ENCODE measurements around the gene ASF1A. TPM values are rescaled to one million over a fixed set of nuclear protein-coding genes. Genes with fewer than 3 reads are reported as not detected.

ASF1A gene
- total RNA-seq, 1 experiment from 2014 or later = 17.2 TPM

- Mint-ChIP-seq H3K27ac (ENCODE audit: unreplicated experiment) (no peak overlapping the region), H3K4me3 (ENCODE audit: low read depth, unreplicated experiment) (no peak overlapping the region), H3K9me3 (ENCODE audit: low read depth, unreplicated experiment) (no peaks in the 10 kb centered on the region), H3K4me1 (ENCODE audit: low read depth, unreplicated experiment) (peaks cover 4% of the 10 kb centered on the region), H3K27me3 (ENCODE audit: unreplicated experiment) (no peaks in the 10 kb centered on the region), H3K36me3 (ENCODE audit: insufficient read depth, unreplicated experiment) (peaks cover 5% of the 10 kb centered on the region)
- intact Hi-C loops (cut with micrococcal nuclease; ENCODE audit: unreplicated experiment) = no loop called here
- CTCF ChIA-PET = no interaction called here
- BruUV-seq (replicated peaks) = no TSS peak
- TF ChIP-seq, protein P1, sequence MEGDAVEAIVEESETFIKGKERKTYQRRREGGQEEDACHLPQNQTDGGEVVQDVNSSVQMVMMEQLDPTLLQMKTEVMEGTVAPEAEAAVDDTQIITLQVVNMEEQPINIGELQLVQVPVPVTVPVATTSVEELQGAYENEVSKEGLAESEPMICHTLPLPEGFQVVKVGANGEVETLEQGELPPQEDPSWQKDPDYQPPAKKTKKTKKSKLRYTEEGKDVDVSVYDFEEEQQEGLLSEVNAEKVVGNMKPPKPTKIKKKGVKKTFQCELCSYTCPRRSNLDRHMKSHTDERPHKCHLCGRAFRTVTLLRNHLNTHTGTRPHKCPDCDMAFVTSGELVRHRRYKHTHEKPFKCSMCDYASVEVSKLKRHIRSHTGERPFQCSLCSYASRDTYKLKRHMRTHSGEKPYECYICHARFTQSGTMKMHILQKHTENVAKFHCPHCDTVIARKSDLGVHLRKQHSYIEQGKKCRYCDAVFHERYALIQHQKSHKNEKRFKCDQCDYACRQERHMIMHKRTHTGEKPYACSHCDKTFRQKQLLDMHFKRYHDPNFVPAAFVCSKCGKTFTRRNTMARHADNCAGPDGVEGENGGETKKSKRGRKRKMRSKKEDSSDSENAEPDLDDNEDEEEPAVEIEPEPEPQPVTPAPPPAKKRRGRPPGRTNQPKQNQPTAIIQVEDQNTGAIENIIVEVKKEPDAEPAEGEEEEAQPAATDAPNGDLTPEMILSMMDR (IDR thresholded peaks at IDR 0.05; ENCODE audit: unreplicated experiment) = no peak
- no peak for DNase-seq
Measured at GRCh38 chr6:118903691-118904090, 9.7 kb downstream of the ASF1A start.

DNA sequence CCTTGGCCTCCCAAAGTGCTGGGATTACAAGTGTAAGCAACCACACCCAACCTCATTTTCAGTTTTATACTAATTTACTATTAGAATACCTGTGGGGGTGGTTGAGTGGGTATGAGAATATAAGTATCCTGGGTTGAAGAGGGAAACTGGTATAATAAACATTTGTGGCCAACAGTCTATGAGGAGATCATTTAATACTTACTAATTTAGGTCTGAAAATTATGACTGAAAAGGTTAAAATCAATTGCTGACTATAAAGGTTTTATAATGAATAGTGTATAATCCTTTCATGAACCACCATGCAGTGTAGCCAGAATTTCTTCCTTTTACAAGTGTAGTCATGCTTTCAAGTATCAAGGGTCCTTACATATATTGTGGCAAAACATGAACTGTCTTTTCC is 11.1 kb downstream of the ASF1A start:
- no TSS peak for BruUV-seq (replicated peaks)
- DNase-seq = no peak
- Mint-ChIP-seq H3K4me3 (ENCODE audit: low read depth, unreplicated experiment) (no peak overlapping the region), H3K4me1 (ENCODE audit: low read depth, unreplicated experiment) (no peaks in the 10 kb centered on the region), H3K27ac (ENCODE audit: unreplicated experiment) (no peak overlapping the region), H3K36me3 (ENCODE audit: insufficient read depth, unreplicated experiment) (no peaks in the 10 kb centered on the region), H3K9me3 (ENCODE audit: low read depth, unreplicated experiment) (no peaks in the 10 kb centered on the region), H3K27me3 (ENCODE audit: unreplicated experiment) (no peaks in the 10 kb centered on the region)
- CTCF ChIA-PET = no interaction called here
- intact Hi-C loops (cut with micrococcal nuclease; ENCODE audit: unreplicated experiment) = no loop called here
- TF ChIP-seq, protein P1 (IDR thresholded peaks at IDR 0.05; ENCODE audit: unreplicated experiment) = no peak

- no peaks in the 10 kb centered on the region for H3K9me3 Mint-ChIP-seq (ENCODE audit: low read depth, unreplicated experiment)
- H3K36me3 Mint-ChIP-seq (ENCODE audit: insufficient read depth, unreplicated experiment) = peaks cover 6% of the 10 kb centered on the region
- intact Hi-C loops (cut with micrococcal nuclease; ENCODE audit: unreplicated experiment) = no loop called here
- H3K27ac Mint-ChIP-seq (ENCODE audit: unreplicated experiment) = no peak overlapping the region
- H3K27me3 Mint-ChIP-seq (ENCODE audit: unreplicated experiment) = no peaks in the 10 kb centered on the region
- TF ChIP-seq, protein P1 (IDR thresholded peaks at IDR 0.05; ENCODE audit: unreplicated experiment) = no peak
- DNase-seq = no peak
- H3K4me1 Mint-ChIP-seq (ENCODE audit: low read depth, unreplicated experiment) = no peaks in the 10 kb centered on the region
- CTCF ChIA-PET = no interaction called here
- BruUV-seq (replicated peaks) = no TSS peak
- H3K4me3 Mint-ChIP-seq (ENCODE audit: low read depth, unreplicated experiment) = no peak overlapping the region
Measured at GRCh38 chr6:118905851-118906250, 11.9 kb downstream of the ASF1A start.

GRCh38 chr6:118908441-118908840 is 14.5 kb downstream of the ASF1A start:
- no peak overlapping the region for H3K27ac Mint-ChIP-seq (ENCODE audit: unreplicated experiment)
- H3K36me3 Mint-ChIP-seq (ENCODE audit: insufficient read depth, unreplicated experiment) = peaks cover 13% of the 10 kb centered on the region
- H3K4me1 Mint-ChIP-seq (ENCODE audit: low read depth, unreplicated experiment) = no peaks in the 10 kb centered on the region
- CTCF ChIA-PET = no interaction called here
- no peak overlapping the region for H3K4me3 Mint-ChIP-seq (ENCODE audit: low read depth, unreplicated experiment)
- no TSS peak for BruUV-seq (replicated peaks)
- intact Hi-C loops (cut with micrococcal nuclease; ENCODE audit: unreplicated experiment) = no loop called here
- TF ChIP-seq, protein P1 (IDR thresholded peaks at IDR 0.05; ENCODE audit: unreplicated experiment) = no peak
- no peaks in the 10 kb centered on the region for H3K9me3 Mint-ChIP-seq (ENCODE audit: low read depth, unreplicated experiment)
- DNase-seq = no peak
- H3K27me3 Mint-ChIP-seq (ENCODE audit: unreplicated experiment) = no peaks in the 10 kb centered on the region

GRCh38 chr6:118912646-118913045 is 18.7 kb downstream of the ASF1A start:
- Mint-ChIP-seq H3K4me1 (ENCODE audit: low read depth, unreplicated experiment) (no peaks in the 10 kb centered on the region), H3K27me3 (ENCODE audit: unreplicated experiment) (no peaks in the 10 kb centered on the region), H3K27ac (ENCODE audit: unreplicated experiment) (no peak overlapping the region), H3K36me3 (ENCODE audit: insufficient read depth, unreplicated experiment) (peaks cover 13% of the 10 kb centered on the region), H3K9me3 (ENCODE audit: low read depth, unreplicated experiment) (no peaks in the 10 kb centered on the region), H3K4me3 (ENCODE audit: low read depth, unreplicated experiment) (no peak overlapping the region)
- DNase-seq = no peak
- CTCF ChIA-PET = no interaction called here
- no TSS peak for BruUV-seq (replicated peaks)
- TF ChIP-seq, protein P1 (IDR thresholded peaks at IDR 0.05; ENCODE audit: unreplicated experiment) = no peak
- intact Hi-C loops (cut with micrococcal nuclease; ENCODE audit: unreplicated experiment) = no loop called here
